HG02623 (cell line): ENCODE measurements around the gene SLC5A1.
"Not testable (repeated sequence)": the region's sequence is repeated elsewhere in the genome, so short reads cannot be mapped to it uniquely, and the experiment has no call there.

ENCODE experiments used
- ATAC-seq: cut with Tn5 transposase; IDR thresholded peaks from one replicate; pipeline ENCODE4 v1.9.1; 2021; ENCODE audit warnings: moderate library complexity; ENCODE audit not compliant: unreplicated experiment

SLC5A1 gene

DNA sequence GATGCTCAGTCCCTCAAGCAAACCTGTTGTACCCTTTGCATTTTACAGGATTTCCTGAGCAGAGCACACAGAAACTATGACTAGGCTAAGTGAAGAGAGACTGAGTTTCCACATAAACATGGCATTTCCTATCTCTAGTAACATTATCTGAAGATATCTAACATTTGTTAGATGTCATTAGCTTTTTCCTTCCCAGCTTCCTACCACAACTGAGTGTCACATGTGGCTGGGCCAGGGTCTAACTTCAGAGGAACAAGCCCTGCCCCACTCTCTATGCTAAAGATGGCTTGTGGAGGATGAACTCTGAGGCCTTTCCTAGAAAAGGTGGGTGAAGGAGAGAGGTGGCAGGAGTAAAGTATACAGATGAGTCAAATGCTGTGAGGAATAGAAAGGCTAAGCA is 99.5 kb downstream of the SLC5A1 start:
- no peak for ATAC-seq

GRCh38 chr22:32144496-32145274 is 101.6 kb downstream of the SLC5A1 start:
- no peak for ATAC-seq

DNA sequence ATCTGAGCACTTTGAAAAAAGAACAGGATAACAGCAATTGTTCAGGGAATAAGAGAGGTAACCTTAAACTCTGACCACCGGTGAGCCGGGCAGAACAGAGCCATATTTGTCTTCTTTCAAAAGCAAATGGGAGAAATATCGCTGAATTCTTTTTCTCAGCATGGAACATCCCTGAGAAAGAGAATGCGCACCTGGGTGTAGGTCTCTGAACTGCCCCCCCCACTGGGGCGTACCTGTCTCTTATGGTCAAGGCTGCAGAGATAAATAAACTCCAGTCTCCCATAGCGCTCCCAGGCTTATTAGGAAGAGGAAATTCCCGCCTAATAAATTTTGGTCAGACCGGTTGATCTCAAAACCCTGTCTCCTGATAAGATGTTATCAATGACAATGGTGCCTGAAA is 104.1 kb downstream of the SLC5A1 start:
- not testable (repeated sequence) for ATAC-seq

GRCh38 chr22:32148372-32148771 is 105.3 kb downstream of the SLC5A1 start:
- not testable (repeated sequence) for ATAC-seq

DNA sequence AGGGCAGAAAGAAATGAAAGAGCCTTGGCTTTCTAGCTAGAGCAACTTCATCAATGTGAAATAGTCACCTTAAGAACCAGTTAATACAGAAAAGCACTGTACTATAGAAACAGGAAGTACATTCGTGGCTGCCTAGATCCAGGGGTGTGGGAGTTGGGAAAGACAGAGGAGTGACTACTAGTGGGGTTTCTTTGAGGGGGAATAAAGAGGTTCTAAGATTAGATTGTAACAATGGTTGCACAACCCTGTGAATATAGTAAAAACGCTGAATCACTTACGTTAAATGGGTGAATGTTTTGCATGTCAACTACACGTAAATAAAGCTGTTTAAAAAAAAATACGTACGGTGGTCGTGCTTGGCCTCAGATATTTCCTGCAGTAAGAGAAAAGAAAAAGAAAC is 107.6 kb downstream of the SLC5A1 start:
- not testable (repeated sequence) for ATAC-seq

DNA sequence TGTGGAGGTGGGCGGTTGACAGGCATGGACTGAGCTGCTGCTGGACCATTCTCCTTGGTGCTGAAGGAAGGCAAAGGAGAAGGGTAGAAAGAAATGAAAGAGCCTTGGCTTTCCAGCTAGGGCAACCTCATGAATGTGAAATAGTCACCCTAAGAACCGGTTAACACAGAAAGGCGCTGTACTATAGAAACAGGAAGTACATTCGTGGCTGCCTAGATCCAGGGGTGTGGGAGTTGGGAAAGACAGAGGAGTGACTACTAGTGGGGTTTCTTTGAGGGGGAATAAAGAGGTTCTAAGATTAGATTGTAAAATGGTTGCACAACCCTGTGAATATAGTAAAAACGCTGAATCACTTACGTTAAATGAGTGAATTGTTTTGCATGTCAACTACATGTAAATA is 108.6 kb downstream of the SLC5A1 start:
- ATAC-seq, result not testable (repeated sequence)

GRCh38 chr22:32154727-32155126 is 111.7 kb downstream of the SLC5A1 start:
- not testable (repeated sequence) for ATAC-seq

DNA sequence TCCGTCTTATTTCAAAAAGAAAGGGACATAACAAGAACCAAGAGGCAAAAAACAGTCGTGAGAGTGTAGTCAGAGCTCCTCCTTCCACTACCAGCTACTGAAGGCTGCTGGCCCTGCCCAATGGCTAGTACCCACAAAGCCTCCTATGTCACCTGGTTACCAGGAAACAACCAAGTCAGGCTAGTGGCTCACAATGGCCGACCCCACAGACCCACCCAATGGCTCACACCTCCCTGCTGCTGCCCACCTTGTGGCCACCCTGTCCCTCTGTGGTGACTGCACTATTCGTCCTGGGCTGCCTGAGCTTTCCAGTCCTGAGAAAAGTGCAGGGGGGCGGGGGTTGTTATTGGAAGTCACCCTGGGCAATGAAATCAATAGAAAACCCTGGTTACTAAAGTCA is 114.6 kb downstream of the SLC5A1 start:
- not testable (repeated sequence) for ATAC-seq

- no peak for ATAC-seq
Measured at GRCh38 chr22:32158712-32159533, 115.9 kb downstream of the SLC5A1 start, which contains the start of gene C22orf42. Gene C22orf42 (minus strand): TSS chr22:32159303. CDS start chr22:32159215, 88 bp downstream.

- ATAC-seq, result not testable (repeated sequence)
Measured at GRCh38 chr22:32160411-32160810, 117.3 kb downstream of the SLC5A1 start.
